H9 (cell line): Measurements from ENCODE around the gene BCAS2. TPM values are rescaled to one million over a fixed set of nuclear protein-coding genes. Genes with fewer than 3 reads are reported as not detected.

Source experiments
- DNase-seq: peaks from one replicate; pipeline ENCODE4 v3.0.0-alpha.2; 2017
- H2AFZ ChIP-seq: one replicate; pipeline ENCODE4 v1.6.1; 2013; ENCODE audit warnings: mild to moderate bottlenecking, low read length, control low read depth, moderate library complexity
- H2AK5ac ChIP-seq: 2 replicates; pipeline ENCODE4 v1.6.1; 2013; ENCODE audit warnings: low read length, control low read depth, mixed read lengths; ENCODE audit not compliant: insufficient read length
- H2BK120ac ChIP-seq: one replicate; pipeline ENCODE4 v1.6.1; 2013; ENCODE audit warnings: low read depth, mild to moderate bottlenecking, low read length, control low read depth, inconsistent platforms; ENCODE audit not compliant: poor library complexity, severe bottlenecking
- H2BK12ac ChIP-seq: 2 replicates; pipeline ENCODE4 v1.6.1; 2013; ENCODE audit warnings: low read length, control low read depth, mixed read lengths, low read depth; ENCODE audit not compliant: insufficient read length
- H2BK15ac ChIP-seq: 2 replicates; pipeline ENCODE4 v1.6.1; 2013; ENCODE audit warnings: low read depth, low read length, control low read depth
- H2BK20ac ChIP-seq: one replicate; pipeline ENCODE4 v1.6.1; 2013; ENCODE audit warnings: low read depth, mild to moderate bottlenecking, low read length, control low read depth, inconsistent platforms; ENCODE audit not compliant: poor library complexity, severe bottlenecking
- H2BK5ac ChIP-seq: 2 replicates; pipeline ENCODE4 v1.6.1; 2013; ENCODE audit warnings: low read length, control low read depth, mixed read lengths; ENCODE audit not compliant: insufficient read length
- H3K14ac ChIP-seq: 2 replicates; pipeline ENCODE4 v1.6.1; 2013; ENCODE audit warnings: low read length, control low read depth; ENCODE audit not compliant: insufficient read depth
- H3K18ac ChIP-seq: 2 replicates; pipeline ENCODE4 v1.6.1; 2013; ENCODE audit warnings: low read depth, mild to moderate bottlenecking, mixed read lengths, low read length, control low read depth; ENCODE audit not compliant: insufficient read length
- H3K23ac ChIP-seq: 2 replicates; pipeline ENCODE4 v1.6.1; 2013; ENCODE audit warnings: low read length, control low read depth, mixed read lengths, low read depth; ENCODE audit not compliant: insufficient read length
- H3K23me2 ChIP-seq: 2 replicates; pipeline ENCODE4 v1.6.1; 2013; ENCODE audit warnings: low read depth, mild to moderate bottlenecking, mixed read lengths, low read length, control low read depth; ENCODE audit not compliant: insufficient read length, poor library complexity, severe bottlenecking
- H3K27ac ChIP-seq: 2 replicates; pipeline ENCODE4 v1.5.1; 2013; ENCODE audit warnings: low read length, control low read depth, mixed read lengths, low read depth; ENCODE audit not compliant: insufficient read length
- H3K27me3 ChIP-seq: 2 replicates; pipeline ENCODE4 v1.6.1; 2013; ENCODE audit warnings: low read length, control low read depth, inconsistent platforms; ENCODE audit not compliant: insufficient read depth
- H3K4ac ChIP-seq: 2 replicates; pipeline ENCODE4 v1.6.1; 2013; ENCODE audit warnings: low read depth, mild to moderate bottlenecking, control low read depth, inconsistent platforms, low read length, moderate library complexity
- H3K4me1 ChIP-seq: 2 replicates; pipeline ENCODE4 v1.6.1; 2013; ENCODE audit warnings: low read length, control low read depth, inconsistent platforms; ENCODE audit not compliant: insufficient read depth
- H3K4me2 ChIP-seq: 2 replicates; pipeline ENCODE4 v1.6.1; 2013; ENCODE audit warnings: low read length, control low read depth, mixed read lengths; ENCODE audit not compliant: insufficient read length, insufficient read depth
- H3K56ac ChIP-seq: 2 replicates; pipeline ENCODE4 v1.6.1; 2013; ENCODE audit warnings: low read depth, mild to moderate bottlenecking, mixed read lengths, low read length, control low read depth; ENCODE audit not compliant: insufficient read length
- H3K79me1 ChIP-seq: 2 replicates; pipeline ENCODE4 v1.6.1; 2013; ENCODE audit warnings: low read depth, mild to moderate bottlenecking, moderate library complexity, low read length, control low read depth, inconsistent platforms; ENCODE audit not compliant: insufficient read depth, poor library complexity, severe bottlenecking
- H3K79me2 ChIP-seq: 2 replicates; pipeline ENCODE4 v1.6.1; 2013; ENCODE audit warnings: low read length, control low read depth, inconsistent platforms; ENCODE audit not compliant: insufficient read depth
- H3K9ac ChIP-seq: 2 replicates; pipeline ENCODE4 v1.6.1; 2013; ENCODE audit warnings: low read length, control low read depth, mixed read lengths; ENCODE audit not compliant: insufficient read length; ENCODE audit errors: extremely low read depth
- H3K9me3 ChIP-seq: one replicate; pipeline ENCODE4 v1.6.1; 2013; ENCODE audit warnings: low read depth, low read length, inconsistent platforms; ENCODE audit not compliant: control insufficient read depth
- H3T11ph ChIP-seq: one replicate; pipeline ENCODE4 v1.6.1; 2013; ENCODE audit warnings: mild to moderate bottlenecking, low read length, control low read depth, inconsistent platforms
- H4K20me1 ChIP-seq: one replicate; pipeline ENCODE4 v1.6.1; 2013; ENCODE audit not compliant: control insufficient read depth, insufficient read length, insufficient read depth
- H4K5ac ChIP-seq: 2 replicates; pipeline ENCODE4 v1.6.1; 2013; ENCODE audit warnings: low read depth, mild to moderate bottlenecking, mixed read lengths, low read length, control low read depth; ENCODE audit not compliant: insufficient read length
- H4K8ac ChIP-seq: replicated peaks from 2 replicates; pipeline ENCODE4 v1.6.1; 2013; ENCODE audit warnings: low read length, control low read depth, mixed read lengths, low read depth; ENCODE audit not compliant: insufficient read length
- H4K91ac ChIP-seq: 2 replicates; pipeline ENCODE4 v1.6.1; 2013; ENCODE audit warnings: low read depth, mild to moderate bottlenecking, moderate library complexity, mixed read lengths, low read length, control low read depth; ENCODE audit not compliant: insufficient read length
- H3K27ac Mint-ChIP-seq, 3 experiments: 2 replicates in 2 of 3; 3 replicates in 1 of 3; pipeline ENCODE4 v1.8.0; 2020 to 2021; ENCODE audit warnings: mixed read lengths in 3 of 3, mild to moderate bottlenecking in 1 of 3, moderate library complexity in 1 of 3
- H3K27me3 Mint-ChIP-seq: 2 replicates; pipeline ENCODE4 v1.8.0; 2021; ENCODE audit warnings: low read depth, mild to moderate bottlenecking, moderate library complexity, mixed read lengths
- H3K36me3 Mint-ChIP-seq, 3 experiments: 2 replicates in 2 of 3; 3 replicates in 1 of 3; pipeline ENCODE4 v1.8.0; 2020 to 2021; ENCODE audit warnings: low read depth in 3 of 3, mixed read lengths in 3 of 3; ENCODE audit not compliant: insufficient read depth in 1 of 3
- H3K4me1 Mint-ChIP-seq, 2 experiments: 2 replicates each; pipeline ENCODE4 v1.8.0; 2020; ENCODE audit warnings: mixed read lengths in 2 of 2
- H3K4me3 Mint-ChIP-seq, 2 experiments: 2 replicates in 1 of 2; 3 replicates in 1 of 2; pipeline ENCODE4 v1.8.0; 2020 to 2021; ENCODE audit warnings: mild to moderate bottlenecking in 2 of 2, mixed read lengths in 2 of 2, moderate library complexity in 1 of 2
- H3K9me3 Mint-ChIP-seq, 2 experiments: 2 replicates in 1 of 2; 3 replicates in 1 of 2; pipeline ENCODE4 v1.8.0; 2020; ENCODE audit warnings: mild to moderate bottlenecking in 2 of 2, mixed read lengths in 2 of 2, moderate library complexity in 1 of 2
- CTCF ChIP-seq: fragments of 200-600 bp; sonication (generic); conservative IDR thresholded peaks from 3 replicates; pipeline ENCODE4 v1.8.0; 2021; ENCODE audit warnings: antibody characterized with exemption, mild to moderate bottlenecking
- WGBS: extraction: QIAGEN DNeasy Blood & Tissue Kit; methylation state at CpG from one replicate; pipeline ENCODE4 v1.1.7; 2013; ENCODE audit warnings: missing lambda C conversion rate, low lambda C conversion rate, mixed read lengths; ENCODE audit not compliant: insufficient read length; ENCODE audit errors: extremely low coverage; 5-methylcytosine and 5-hydroxymethylcytosine counted together
- total RNA-seq: library from RNA; stranded (reverse); gene quantifications from 2 replicates; pipeline ENCODE4 v1.2.1, GENCODE V29; 2021

The BCAS2 gene
- total RNA-seq, 1 experiment from 2014 or later, result 72.1 TPM

DNA sequence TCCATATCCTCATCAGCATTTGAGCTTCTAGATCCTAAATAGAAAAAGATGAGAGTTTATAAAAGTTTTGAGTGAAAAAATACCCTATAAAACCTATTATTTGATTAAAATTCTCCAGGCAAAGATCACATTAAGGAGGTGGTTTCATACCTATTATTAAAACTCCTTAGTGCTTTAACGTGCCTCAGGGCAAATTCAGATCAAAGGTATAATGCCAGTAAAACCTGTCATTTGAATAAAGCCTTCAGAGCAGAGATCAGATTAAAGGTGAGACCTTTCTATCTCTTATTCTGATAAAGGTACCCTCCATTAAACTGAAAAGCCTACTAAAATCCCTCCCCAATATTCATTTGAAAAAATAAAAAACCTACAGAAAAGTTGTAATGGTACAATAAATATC lies 36.1 kb downstream of the BCAS2 start:
- H3K4me1 Mint-ChIP-seq, result no peaks in the 10 kb centered on the region
- H3K4me3 Mint-ChIP-seq, result no peak overlapping the region
- Histone ChIP-seq H3T11ph (no peak overlapping the region), H3K14ac (no peak overlapping the region), H3K4ac (no peak overlapping the region), H2BK15ac (no peak overlapping the region), H2BK12ac (no peak overlapping the region), H3K18ac (no peak overlapping the region), H3K27me3 (no peaks in the 10 kb centered on the region), H3K9me3 (no peaks in the 10 kb centered on the region), H3K4me2 (no peak overlapping the region), H3K23ac (no peak overlapping the region), H4K5ac (no peak overlapping the region), H2BK120ac (no peak overlapping the region), H3K23me2 (no peaks in the 10 kb centered on the region), H2AFZ (no peak overlapping the region), H3K56ac (no peak overlapping the region), H3K4me1 (no peaks in the 10 kb centered on the region), H2BK20ac (no peak overlapping the region), H3K27ac (no peak overlapping the region), H2BK5ac (no peak overlapping the region), H3K9ac (no peak overlapping the region), H4K8ac (no peak overlapping the region), H3K79me1 (no peaks in the 10 kb centered on the region), H4K20me1 (no peaks in the 10 kb centered on the region), H3K79me2 (no peaks in the 10 kb centered on the region), H2AK5ac (no peak overlapping the region), H4K91ac (no peak overlapping the region)
- no peaks in the 10 kb centered on the region for H3K36me3 Mint-ChIP-seq
- no peak overlapping the region for H3K27ac Mint-ChIP-seq
- no peaks in the 10 kb centered on the region for H3K9me3 Mint-ChIP-seq
- no peak for DNase-seq
- peaks cover 2% of the 10 kb centered on the region; the same call in 1 of the 2 replicates for H3K27me3 Mint-ChIP-seq
- no CpG with 5 or more reads among the region's 1 CpG for WGBS
- TF ChIP-seq CTCF, result no peak
